NT2/D1 (cell line): ENCODE results near the gene LINC00632.

Source experiments
- YY1 ChIP-seq: IDR thresholded peaks from 2 replicates; pipeline ENCODE4 v1.6.1; 2011; ENCODE audit not compliant: insufficient read length, insufficient read depth
- ZNF274 ChIP-seq: IDR thresholded peaks from 2 replicates; pipeline ENCODE4 v1.6.1; 2011; ENCODE audit warnings: mild to moderate bottlenecking, low read depth, low read length

DNA sequence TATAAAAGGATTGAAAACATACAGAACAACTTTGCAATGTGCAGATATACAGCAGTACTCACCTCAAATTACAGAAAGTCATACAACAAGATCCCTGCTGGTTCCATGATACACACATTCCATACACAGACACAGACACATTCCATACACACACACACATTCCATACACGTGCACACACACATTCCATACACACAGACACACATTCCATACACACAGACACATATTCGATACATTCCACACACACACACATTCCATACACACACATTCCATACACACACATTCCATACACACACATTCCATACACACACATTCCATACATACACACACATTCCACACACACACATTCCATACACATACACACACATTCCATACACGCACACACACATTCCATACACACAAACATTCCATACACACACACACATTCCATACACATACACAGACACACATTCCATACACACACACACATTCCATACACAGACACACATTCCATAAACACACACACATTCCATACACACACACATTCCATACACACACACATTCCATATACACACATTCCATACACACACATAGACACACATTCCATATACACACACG, 13.7 kb downstream of the LINC00632 start:
- TF ChIP-seq YY1 (no peak), ZNF274 (no peak)
